GM18526 (cell line): ENCODE measurements around the gene GPR161.

Experiments
- POLR2A ChIP-seq: IDR thresholded peaks from 3 replicates; pipeline ENCODE4 v1.6.1; 2011; ENCODE audit not compliant: insufficient read length; ENCODE audit errors: extremely low read depth

The GPR161 gene

GRCh38 chr1:168155910-168156309 lies 19.2 kb upstream of the GPR161 start:
- no peak for TF ChIP-seq POLR2A

- no peak for TF ChIP-seq POLR2A
Measured at GRCh38 chr1:168151935-168152334, 15.2 kb upstream of the GPR161 start.

GRCh38 chr1:168150283-168150682 lies 13.6 kb upstream of the GPR161 start:
- no peak for TF ChIP-seq POLR2A

- TF ChIP-seq POLR2A = no peak
Measured at GRCh38 chr1:168148916-168149315, 12.2 kb upstream of the GPR161 start.

GRCh38 chr1:168146626-168147025 lies 9.9 kb upstream of the GPR161 start:
- TF ChIP-seq POLR2A = no peak

GRCh38 chr1:168146160-168146539 lies 9.4 kb upstream of the GPR161 start:
- no peak for TF ChIP-seq POLR2A

GRCh38 chr1:168145184-168146159 lies 8.7 kb upstream of the GPR161 start:
- no peak for TF ChIP-seq POLR2A

GRCh38 chr1:168141871-168142385 lies 5.2 kb upstream of the GPR161 start:
- no peak for TF ChIP-seq POLR2A

- no peak for TF ChIP-seq POLR2A
Measured at GRCh38 chr1:168139070-168139469, 2.3 kb upstream of the GPR161 start.

- TF ChIP-seq POLR2A = no peak
Measured at GRCh38 chr1:168138134-168138533, 1.4 kb upstream of the GPR161 start.

- no peak for TF ChIP-seq POLR2A
Measured at GRCh38 chr1:168137515-168137821, 738 bp upstream of the GPR161 start.

- TF ChIP-seq POLR2A = no peak
Measured at GRCh38 chr1:168135921-168136708, 615 bp downstream of the GPR161 start.

GRCh38 chr1:168135116-168135920 lies 1.4 kb downstream of the GPR161 start:
- TF ChIP-seq POLR2A = no peak

GRCh38 chr1:168134642-168135041 lies 2.1 kb downstream of the GPR161 start:
- TF ChIP-seq POLR2A = no peak

- no peak for TF ChIP-seq POLR2A
Measured at GRCh38 chr1:168134132-168134531, 2.6 kb downstream of the GPR161 start.
